Measurements from ENCODE around the gene NOA1.
A peak's percentile ranks its signal among the peaks of the same experiment; 100 is the strongest.

DNA sequence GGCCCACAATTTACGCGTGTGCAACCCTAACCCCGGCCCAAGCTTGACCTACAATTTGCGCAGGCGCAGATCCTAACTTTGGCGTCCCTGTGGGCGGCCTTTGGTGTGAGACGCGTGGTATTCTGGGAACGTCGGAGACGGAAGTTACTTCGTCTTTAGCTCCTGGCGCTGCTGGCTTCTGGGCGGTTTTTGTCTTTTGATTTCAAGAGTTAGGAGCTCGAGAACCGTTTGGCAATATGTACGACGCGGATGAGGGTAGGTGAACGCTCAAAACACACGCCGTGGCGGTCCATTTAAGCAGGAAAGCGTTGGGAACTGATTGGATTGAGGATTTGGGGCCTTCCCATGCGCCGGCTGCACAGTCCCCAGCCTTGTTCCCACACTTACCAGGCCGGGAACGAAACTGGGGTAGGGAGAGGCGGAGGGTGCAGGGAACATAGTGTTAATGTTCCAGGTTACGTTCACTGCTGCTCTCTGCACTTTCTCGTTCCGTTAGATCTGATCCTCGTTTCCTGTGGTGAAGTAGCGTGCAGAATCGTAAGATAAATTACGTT, 1.4 kb upstream of the NOA1 start, which contains the start of gene POLR2B:
- TF ChIP-seq, protein P1, sequence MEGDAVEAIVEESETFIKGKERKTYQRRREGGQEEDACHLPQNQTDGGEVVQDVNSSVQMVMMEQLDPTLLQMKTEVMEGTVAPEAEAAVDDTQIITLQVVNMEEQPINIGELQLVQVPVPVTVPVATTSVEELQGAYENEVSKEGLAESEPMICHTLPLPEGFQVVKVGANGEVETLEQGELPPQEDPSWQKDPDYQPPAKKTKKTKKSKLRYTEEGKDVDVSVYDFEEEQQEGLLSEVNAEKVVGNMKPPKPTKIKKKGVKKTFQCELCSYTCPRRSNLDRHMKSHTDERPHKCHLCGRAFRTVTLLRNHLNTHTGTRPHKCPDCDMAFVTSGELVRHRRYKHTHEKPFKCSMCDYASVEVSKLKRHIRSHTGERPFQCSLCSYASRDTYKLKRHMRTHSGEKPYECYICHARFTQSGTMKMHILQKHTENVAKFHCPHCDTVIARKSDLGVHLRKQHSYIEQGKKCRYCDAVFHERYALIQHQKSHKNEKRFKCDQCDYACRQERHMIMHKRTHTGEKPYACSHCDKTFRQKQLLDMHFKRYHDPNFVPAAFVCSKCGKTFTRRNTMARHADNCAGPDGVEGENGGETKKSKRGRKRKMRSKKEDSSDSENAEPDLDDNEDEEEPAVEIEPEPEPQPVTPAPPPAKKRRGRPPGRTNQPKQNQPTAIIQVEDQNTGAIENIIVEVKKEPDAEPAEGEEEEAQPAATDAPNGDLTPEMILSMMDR (IDR thresholded peaks at IDR 0.05; ENCODE audit: control extremely low read depth in 1 of 3, insufficient read depth in 1 of 3, low read depth in 1 of 3, low read length in 3 of 3), result no peak
- TF ChIP-seq EP300 (IDR thresholded peaks at IDR 0.05; ENCODE audit: borderline replicate concordance in 1 of 2, low read depth in 2 of 2, low read length in 2 of 2) (no peak), BRCA1 (IDR thresholded peaks at IDR 0.05; ENCODE audit: low read depth, low read length) (0 out of 2 replicates have a peak, but pooled peaks have one; percentile 7), RAD21 (IDR thresholded peaks at IDR 0.05 in 1 of 2, conservative IDR thresholded peaks at IDR 0.05 in 1 of 2; ENCODE audit: low read depth in 2 of 2, low read length in 2 of 2) (no peak), EGR1 (IDR thresholded peaks at IDR 0.05; ENCODE audit: borderline replicate concordance, low read depth, low read length) (no peak), NANOG (IDR thresholded peaks at IDR 0.05; ENCODE audit: insufficient read depth, low read depth, low read length, poor library complexity, severe bottlenecking) (no peak), JUND (IDR thresholded peaks at IDR 0.05; ENCODE audit: low read length) (no peak), EZH2 (IDR thresholded peaks at IDR 0.05; ENCODE audit: low read depth, low read length, severe bottlenecking) (no peak), YY1 (IDR thresholded peaks at IDR 0.05; ENCODE audit: low read depth, low read length) (no peak), TBP (IDR thresholded peaks at IDR 0.05; ENCODE audit: low read depth, low read length) (peak; percentile 70), POLR2A (IDR thresholded peaks at IDR 0.05; ENCODE audit: control extremely low read depth in 1 of 2, low read depth in 2 of 2, low read length in 2 of 2) (peak in 1 of 2 experiments; percentile 94; a peak in 2 of 3 replicates), ASH2L (IDR thresholded peaks at IDR 0.05; ENCODE audit: low read length) (peak; percentile 82)
- TF ChIP-seq, protein P2, sequence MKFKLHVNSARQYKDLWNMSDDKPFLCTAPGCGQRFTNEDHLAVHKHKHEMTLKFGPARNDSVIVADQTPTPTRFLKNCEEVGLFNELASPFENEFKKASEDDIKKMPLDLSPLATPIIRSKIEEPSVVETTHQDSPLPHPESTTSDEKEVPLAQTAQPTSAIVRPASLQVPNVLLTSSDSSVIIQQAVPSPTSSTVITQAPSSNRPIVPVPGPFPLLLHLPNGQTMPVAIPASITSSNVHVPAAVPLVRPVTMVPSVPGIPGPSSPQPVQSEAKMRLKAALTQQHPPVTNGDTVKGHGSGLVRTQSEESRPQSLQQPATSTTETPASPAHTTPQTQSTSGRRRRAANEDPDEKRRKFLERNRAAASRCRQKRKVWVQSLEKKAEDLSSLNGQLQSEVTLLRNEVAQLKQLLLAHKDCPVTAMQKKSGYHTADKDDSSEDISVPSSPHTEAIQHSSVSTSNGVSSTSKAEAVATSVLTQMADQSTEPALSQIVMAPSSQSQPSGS (IDR thresholded peaks at IDR 0.05; ENCODE audit: low read length), result no peak
- TF ChIP-seq, protein P3, sequence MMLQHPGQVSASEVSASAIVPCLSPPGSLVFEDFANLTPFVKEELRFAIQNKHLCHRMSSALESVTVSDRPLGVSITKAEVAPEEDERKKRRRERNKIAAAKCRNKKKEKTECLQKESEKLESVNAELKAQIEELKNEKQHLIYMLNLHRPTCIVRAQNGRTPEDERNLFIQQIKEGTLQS (IDR thresholded peaks at IDR 0.05; ENCODE audit: insufficient read depth, low read depth, low read length), result no peak

Data from H1 (cell line).